ENCODE data around the gene FNDC11. TPM values are rescaled to one million over a fixed set of nuclear protein-coding genes. Genes with fewer than 3 reads are reported as not detected.

FNDC11 gene
- total and polyA plus RNA-seq, 2 of the 13 experiments (the other 11 are each of a cell fraction or from before 2014, with no cell fraction given): 0.07 TPM; not detected in 1

GRCh38 chr20:63574156-63574828 is 20.3 kb downstream of the FNDC11 start, which contains the start of gene HELZ2 (continued):
- TF ChIP-seq ZNF407 (CRISPR knock-in tag; IDR thresholded peaks at IDR 0.05; ENCODE audit: not compliant biosample characterization) (peak; percentile 39), ATRX (CRISPR knock-in tag; IDR thresholded peaks at IDR 0.05; ENCODE audit: borderline replicate concordance) (no peak), NFIB (CRISPR knock-in tag; IDR thresholded peaks at IDR 0.05; ENCODE audit: borderline replicate concordance) (no peak), MTF2 (CRISPR knock-in tag; IDR thresholded peaks at IDR 0.05; ENCODE audit: borderline replicate concordance) (no peak), THAP9 (CRISPR knock-in tag; IDR thresholded peaks at IDR 0.05; ENCODE audit: borderline replicate concordance) (no peak), FOXO1 (CRISPR knock-in tag; IDR thresholded peaks at IDR 0.05) (peak; percentile 52; the same call in 1 of the 2 replicates), ZNF160 (CRISPR knock-in tag; IDR thresholded peaks at IDR 0.05) (0 out of 2 replicates have a peak, but pooled peaks have one; percentile 26), AHDC1 (CRISPR knock-in tag; IDR thresholded peaks at IDR 0.05; ENCODE audit: borderline replicate concordance) (no peak), ZSCAN9 (CRISPR knock-in tag; IDR thresholded peaks at IDR 0.05; ENCODE audit: borderline replicate concordance) (0 out of 2 replicates have a peak, but pooled peaks have one; percentile 7), ZNF777 (CRISPR knock-in tag; IDR thresholded peaks at IDR 0.05) (peak; percentile 99), ZNF234 (CRISPR knock-in tag; conservative IDR thresholded peaks at IDR 0.05) (0 out of 2 replicates have a peak, but pooled peaks have one; percentile 56), RARA (CRISPR knock-in tag; IDR thresholded peaks at IDR 0.05) (no peak)

Measured in HepG2 (cell line).